Measurements from ENCODE around the gene IGLL5. TPM values are rescaled to one million over a fixed set of nuclear protein-coding genes. Genes with fewer than 3 reads are reported as not detected.

The IGLL5 gene
- total RNA-seq, 1 donor from 2014 or later, result not detected

- TF ChIP-seq CTCF (conservative IDR thresholded peaks at IDR 0.05), result no peak
- H3K9me3 Mint-ChIP-seq, result no peaks in the 10 kb centered on the region
- H3K4me3 Mint-ChIP-seq, result no peak overlapping the region
- no peaks in the 10 kb centered on the region for H3K36me3 Mint-ChIP-seq
- no peak overlapping the region for H3K27ac Mint-ChIP-seq
- DNase-seq (ENCODE audit: extremely low spot score, unreplicated experiment), result no peak
- peaks cover 12% of the 10 kb centered on the region for H3K4me1 Mint-ChIP-seq (ENCODE audit: unreplicated experiment)
- H3K27me3 Mint-ChIP-seq, result peaks cover 7% of the 10 kb centered on the region
Observed at GRCh38 chr22:22922954-22923319, 35.3 kb downstream of the IGLL5 start.

GRCh38 chr22:22923379-22923778, 35.8 kb downstream of the IGLL5 start:
- Mint-ChIP-seq H3K9me3 (no peaks in the 10 kb centered on the region), H3K4me3 (no peak overlapping the region), H3K27me3 (peaks cover 7% of the 10 kb centered on the region), H3K4me1 (ENCODE audit: unreplicated experiment) (peaks cover 12% of the 10 kb centered on the region), H3K36me3 (no peaks in the 10 kb centered on the region), H3K27ac (no peak overlapping the region)
- DNase-seq (ENCODE audit: extremely low spot score, unreplicated experiment), result no peak
- TF ChIP-seq CTCF (conservative IDR thresholded peaks at IDR 0.05), result no peak

GRCh38 chr22:22923930-22924329, 36.3 kb downstream of the IGLL5 start:
- peaks cover 7% of the 10 kb centered on the region for H3K27me3 Mint-ChIP-seq
- H3K9me3 Mint-ChIP-seq, result no peaks in the 10 kb centered on the region

GRCh38 chr22:22924369-22925145, 36.9 kb downstream of the IGLL5 start:
- H3K9me3 Mint-ChIP-seq, result no peaks in the 10 kb centered on the region
- H3K36me3 Mint-ChIP-seq, result no peaks in the 10 kb centered on the region
- peaks cover 12% of the 10 kb centered on the region for H3K4me1 Mint-ChIP-seq (ENCODE audit: unreplicated experiment)
- peaks cover 7% of the 10 kb centered on the region for H3K27me3 Mint-ChIP-seq
- no peak for DNase-seq (ENCODE audit: extremely low spot score, unreplicated experiment)
- no peak for TF ChIP-seq CTCF (conservative IDR thresholded peaks at IDR 0.05)
- H3K27ac Mint-ChIP-seq, result no peak overlapping the region
- no peak overlapping the region for H3K4me3 Mint-ChIP-seq

More at GRCh38 chr22:22923930-22924329, 36.3 kb downstream of the IGLL5 start:
- Mint-ChIP-seq H3K4me1 (ENCODE audit: unreplicated experiment) (peaks cover 12% of the 10 kb centered on the region), H3K27ac (no peak overlapping the region), H3K36me3 (no peaks in the 10 kb centered on the region), H3K4me3 (no peak overlapping the region)
- no peak for DNase-seq (ENCODE audit: extremely low spot score, unreplicated experiment)
- TF ChIP-seq CTCF (conservative IDR thresholded peaks at IDR 0.05), result no peak

- H3K27me3 Mint-ChIP-seq, result peaks cover 7% of the 10 kb centered on the region
- DNase-seq (ENCODE audit: extremely low spot score, unreplicated experiment), result no peak
- H3K27ac Mint-ChIP-seq, result no peak overlapping the region
- H3K4me3 Mint-ChIP-seq, result no peak overlapping the region
- no peaks in the 10 kb centered on the region for H3K36me3 Mint-ChIP-seq
- no peak for TF ChIP-seq CTCF (conservative IDR thresholded peaks at IDR 0.05)
- H3K9me3 Mint-ChIP-seq, result no peaks in the 10 kb centered on the region
- H3K4me1 Mint-ChIP-seq (ENCODE audit: unreplicated experiment), result peaks cover 12% of the 10 kb centered on the region
Observed at GRCh38 chr22:22925146-22925804, 37.7 kb downstream of the IGLL5 start.

Measured in type B pancreatic cell (in vitro differentiated cells).